RWPE1 (cell line): ENCODE results near the gene CYREN.
A peak's percentile ranks its signal among the peaks of the same experiment; 100 is the strongest.

Experiments
- CTCF ChIA-PET: fragments of 350-600 bp; sonication (Branson Sonifier 250); formaldehyde crosslinking; extraction: SDS; loops from one replicate; lab custom pipeline; 2021; lab: Yijun Ruan, JAX
- POLR2A ChIA-PET: fragments of 400-600 bp; formaldehyde crosslinking; extraction: SDS; loops from one replicate; lab custom pipeline; 2020; ENCODE audit warnings: antibody characterized with exemption; ENCODE audit not compliant: low non-redundant PET; lab: Yijun Ruan, JAX
- DNase-seq: peaks from one replicate; pipeline ENCODE4 v3.0.0; 2012; ENCODE audit warnings: low spot score
- H3K27ac ChIP-seq: fragments of 450-650 bp; 2 replicates; pipeline ENCODE4 v1.5.1; 2017
- TF ChIP-seq, protein P1 (sequence below): fragments of 450-650 bp; conservative IDR thresholded peaks from 2 replicates; pipeline ENCODE4 v1.5.1; 2017; ENCODE audit warnings: low read depth, mild to moderate bottlenecking

The CYREN gene

DNA sequence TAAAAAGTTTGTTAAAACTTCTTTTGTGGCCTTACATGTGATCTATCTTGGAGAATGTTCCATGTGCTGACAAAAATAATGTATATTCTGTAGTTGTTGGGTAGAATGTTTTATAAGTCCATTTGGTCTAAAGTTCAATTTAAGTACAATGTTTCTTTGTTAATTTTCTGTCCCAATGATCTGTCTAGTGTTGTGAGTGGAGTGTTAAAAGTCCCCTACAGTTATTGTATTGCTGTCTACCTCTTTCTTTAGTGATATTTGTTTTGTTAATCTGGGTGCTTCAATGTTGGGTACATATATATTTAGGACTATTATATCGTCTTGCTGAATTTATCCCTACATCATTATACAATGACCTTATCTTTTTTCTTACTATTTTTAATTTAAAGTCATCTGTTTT is 15.8 kb downstream of the CYREN start:
- ChIA-PET CTCF (no interaction called here), POLR2A (no interaction called here)
- DNase-seq = no peak
- no peak overlapping the region for H3K27ac ChIP-seq
- TF ChIP-seq, protein P1, sequence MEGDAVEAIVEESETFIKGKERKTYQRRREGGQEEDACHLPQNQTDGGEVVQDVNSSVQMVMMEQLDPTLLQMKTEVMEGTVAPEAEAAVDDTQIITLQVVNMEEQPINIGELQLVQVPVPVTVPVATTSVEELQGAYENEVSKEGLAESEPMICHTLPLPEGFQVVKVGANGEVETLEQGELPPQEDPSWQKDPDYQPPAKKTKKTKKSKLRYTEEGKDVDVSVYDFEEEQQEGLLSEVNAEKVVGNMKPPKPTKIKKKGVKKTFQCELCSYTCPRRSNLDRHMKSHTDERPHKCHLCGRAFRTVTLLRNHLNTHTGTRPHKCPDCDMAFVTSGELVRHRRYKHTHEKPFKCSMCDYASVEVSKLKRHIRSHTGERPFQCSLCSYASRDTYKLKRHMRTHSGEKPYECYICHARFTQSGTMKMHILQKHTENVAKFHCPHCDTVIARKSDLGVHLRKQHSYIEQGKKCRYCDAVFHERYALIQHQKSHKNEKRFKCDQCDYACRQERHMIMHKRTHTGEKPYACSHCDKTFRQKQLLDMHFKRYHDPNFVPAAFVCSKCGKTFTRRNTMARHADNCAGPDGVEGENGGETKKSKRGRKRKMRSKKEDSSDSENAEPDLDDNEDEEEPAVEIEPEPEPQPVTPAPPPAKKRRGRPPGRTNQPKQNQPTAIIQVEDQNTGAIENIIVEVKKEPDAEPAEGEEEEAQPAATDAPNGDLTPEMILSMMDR = no peak

DNA sequence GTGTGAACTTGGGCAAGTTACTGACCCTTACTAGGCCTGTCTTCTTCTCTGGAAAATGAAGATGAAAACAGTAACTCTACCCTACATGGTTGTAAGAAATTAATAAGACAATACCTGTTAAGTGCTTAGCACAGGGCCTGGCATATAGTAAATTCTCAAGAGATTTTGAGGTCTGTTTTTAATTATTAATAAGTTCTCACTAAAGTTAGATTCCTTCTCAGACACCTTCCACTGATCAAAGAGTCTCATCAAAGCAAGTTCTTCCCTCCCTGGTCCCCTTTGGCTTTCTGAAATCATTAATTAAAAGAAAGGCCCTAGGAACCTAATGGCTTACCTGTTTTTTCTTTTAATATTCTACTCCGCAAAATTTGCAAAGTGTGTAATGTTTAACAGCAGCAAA is 18.1 kb downstream of the CYREN start:
- no peak for DNase-seq
- TF ChIP-seq, protein P1 = no peak
- no peak overlapping the region for H3K27ac ChIP-seq
- ChIA-PET POLR2A (no interaction called here), CTCF (no interaction called here)

DNA sequence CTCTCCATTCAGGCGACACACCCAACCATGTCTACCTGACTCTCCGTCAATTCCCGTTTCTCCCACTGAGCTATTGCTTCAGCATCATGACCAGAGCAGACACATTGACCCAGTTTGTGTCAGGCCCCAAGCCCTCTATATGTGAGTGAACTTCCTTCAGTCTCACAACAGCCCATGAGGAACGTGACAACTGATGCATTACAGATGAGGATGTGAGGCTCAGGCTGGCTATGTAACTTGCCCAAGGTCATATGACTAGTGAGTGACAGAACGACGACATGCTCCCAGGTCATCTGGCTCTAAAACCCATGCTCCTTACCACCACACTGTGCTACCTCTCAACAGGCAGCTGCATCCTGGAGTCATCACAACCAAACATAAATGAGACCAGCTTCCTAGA is 19.0 kb downstream of the CYREN start:
- no peak for DNase-seq
- TF ChIP-seq, protein P1 = no peak
- ChIA-PET POLR2A (no interaction called here), CTCF (no interaction called here)
- H3K27ac ChIP-seq = no peak overlapping the region

DNA sequence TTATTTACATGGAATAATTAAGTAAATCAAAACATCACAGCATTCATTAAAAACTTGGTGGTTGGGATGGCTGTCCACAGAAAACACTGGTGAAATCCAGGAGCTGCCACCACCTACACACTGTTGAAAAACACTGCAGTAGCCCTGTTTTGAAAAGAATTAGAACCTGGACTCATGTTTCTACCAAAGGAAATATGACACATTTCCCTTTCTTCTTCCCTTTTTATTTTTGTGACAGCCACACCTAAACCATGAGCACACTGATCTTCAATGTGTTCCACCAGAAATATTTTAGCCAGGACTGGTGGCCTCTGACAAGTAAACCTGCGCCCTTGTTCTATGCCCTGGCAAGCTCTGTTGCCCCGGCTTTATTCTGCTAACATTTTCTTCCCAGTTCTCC is 19.4 kb downstream of the CYREN start:
- POLR2A ChIA-PET = no interaction called here
- CTCF ChIA-PET = no interaction called here
- no peak for DNase-seq
- TF ChIP-seq, protein P1 = no peak
- no peak overlapping the region for H3K27ac ChIP-seq

DNA sequence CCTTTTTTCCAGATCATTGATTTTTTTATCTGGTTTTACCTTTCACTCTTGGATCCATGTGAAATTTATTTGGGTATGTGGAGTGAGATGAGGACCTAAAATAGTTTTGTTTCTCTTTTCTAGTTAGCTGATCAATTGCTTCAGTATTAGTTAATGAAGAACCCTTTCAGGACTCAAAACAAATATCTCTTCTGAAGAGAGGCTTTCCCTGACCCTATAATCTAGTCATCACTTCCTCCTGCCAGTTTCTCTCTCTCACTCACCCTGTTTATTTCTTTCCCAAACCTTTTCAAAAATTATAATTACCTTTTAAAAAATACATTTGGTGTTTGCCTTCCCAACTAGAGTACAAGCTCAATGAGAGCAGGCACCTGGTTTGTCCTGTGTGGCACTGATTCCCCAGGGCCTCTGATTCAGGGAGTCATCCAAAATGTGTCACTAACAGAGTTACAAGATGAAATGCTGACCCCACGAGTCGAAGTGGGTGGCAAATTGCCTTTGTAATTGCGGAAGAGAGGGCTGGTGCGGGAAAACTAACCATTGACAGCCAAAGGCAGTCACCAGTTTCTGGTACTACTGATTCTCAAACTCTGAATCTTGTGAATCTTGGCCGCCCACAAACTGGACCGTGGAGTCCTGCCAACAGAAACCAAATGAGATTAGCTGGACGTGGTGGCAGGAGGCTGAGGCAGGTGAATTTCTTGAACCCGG is 20.3 kb downstream of the CYREN start:
- TF ChIP-seq, protein P1 = no peak
- no peak for DNase-seq
- CTCF ChIA-PET = no interaction called here
- no peak overlapping the region for H3K27ac ChIP-seq
- POLR2A ChIA-PET = no interaction called here

DNA sequence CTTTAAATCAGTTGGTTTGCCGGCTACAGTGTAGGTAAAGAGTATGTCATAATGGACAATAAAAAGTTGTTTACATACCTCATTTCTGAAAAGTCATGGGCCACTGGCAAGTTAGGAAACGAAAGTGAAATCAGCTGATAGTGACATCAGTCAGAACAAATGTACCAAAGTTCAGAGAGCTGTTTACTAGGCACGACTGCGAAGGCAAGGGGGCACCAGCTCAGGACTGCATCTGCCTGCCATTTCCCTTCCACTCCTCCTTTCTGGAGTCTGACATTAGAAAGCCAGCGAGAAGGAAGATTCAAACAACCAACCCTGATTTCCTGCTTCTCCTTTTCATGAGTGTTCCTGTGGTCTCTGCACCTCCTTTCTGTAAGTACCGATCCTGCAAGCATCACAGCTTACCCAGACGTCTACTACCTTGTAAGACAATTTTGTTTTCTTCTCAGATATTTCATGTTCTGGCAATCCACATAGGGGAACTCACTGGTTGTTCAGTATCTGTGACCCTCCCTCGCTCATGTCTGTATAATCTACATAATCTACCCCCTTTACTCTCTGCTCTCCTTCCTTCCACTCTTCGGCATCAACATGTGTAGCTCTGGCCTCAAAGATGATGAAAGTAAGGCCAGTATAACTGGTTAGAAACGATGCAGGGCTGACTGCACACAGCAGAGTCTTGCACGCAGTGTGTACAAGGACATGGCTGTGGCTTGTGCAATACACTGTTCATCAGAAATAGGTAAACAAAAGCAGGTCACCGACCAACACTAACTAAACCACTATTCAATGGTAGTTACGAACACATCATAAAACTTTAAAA is 22.4 kb downstream of the CYREN start, which contains the start of gene TMEM140:
TSS of gene TMEM140 (plus strand) at position 174 of the 823 bp plus-strand sequence. CDS start 16,370 bp downstream, outside the sequence.
- TF ChIP-seq, protein P1 = no peak
- DNase-seq = peak; percentile 28
- no peak within 1 kb of the TSS for H3K27ac ChIP-seq
- CTCF ChIA-PET = interaction anchor here (0.5 kb wide), 1 partner anchor 162 kb away, joined by 3 read pairs; the partner anchor contains the start of gene AGBL3
- POLR2A ChIA-PET = no interaction called here
